GM20431 (cell line): Measurements from ENCODE around the gene HOXB5.

Source experiments
- in situ Hi-C: fragments of 300-500 bp; cut with MseI, MboI; formaldehyde crosslinking; loops from one replicate; pipeline ENCODE4 v1.15.0; 2020; ENCODE audit warnings: low sequenced_read_pairs; ENCODE audit not compliant: unreplicated experiment

The HOXB5 gene

DNA sequence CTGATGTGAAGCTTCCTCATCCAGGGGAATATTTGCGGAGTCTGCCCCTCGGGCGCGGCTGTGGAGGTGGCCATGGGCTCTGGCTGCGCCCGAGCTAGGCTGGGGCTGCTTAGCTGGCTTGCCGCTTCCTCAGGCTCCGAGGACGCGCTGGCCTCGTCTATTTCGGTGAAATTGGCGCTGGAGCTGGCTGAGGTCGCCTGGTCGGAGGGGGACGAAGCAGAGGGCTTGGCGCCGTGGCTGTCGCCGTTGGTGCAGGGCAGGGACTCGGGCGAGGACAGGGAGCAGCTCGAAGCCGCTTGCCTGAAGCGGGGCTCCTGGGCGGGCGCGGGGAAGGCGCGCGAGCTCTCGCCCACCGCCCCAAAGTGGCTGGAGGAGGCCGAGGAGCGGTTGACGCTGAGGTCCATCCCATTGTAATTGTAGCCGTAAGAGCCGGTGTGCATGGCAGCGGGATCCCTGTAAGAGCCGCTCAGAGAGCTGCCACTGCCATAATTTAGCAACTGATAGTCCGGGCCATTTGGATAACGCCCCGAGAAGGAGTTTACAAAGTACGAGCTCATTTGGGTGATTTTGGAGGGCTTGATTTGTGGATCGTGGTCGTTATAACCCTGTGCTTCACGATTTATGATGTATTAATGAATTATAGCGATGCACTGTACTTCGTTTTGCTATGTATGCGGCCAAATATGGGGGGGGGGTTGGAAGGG, at the start of gene HOXB5:
Gene HOXB5 (minus strand): TSS at position 654 of the 704 bp plus-strand sequence. CDS start 97 bp downstream, at position 557.
- in situ Hi-C loops, result no loop called here

DNA sequence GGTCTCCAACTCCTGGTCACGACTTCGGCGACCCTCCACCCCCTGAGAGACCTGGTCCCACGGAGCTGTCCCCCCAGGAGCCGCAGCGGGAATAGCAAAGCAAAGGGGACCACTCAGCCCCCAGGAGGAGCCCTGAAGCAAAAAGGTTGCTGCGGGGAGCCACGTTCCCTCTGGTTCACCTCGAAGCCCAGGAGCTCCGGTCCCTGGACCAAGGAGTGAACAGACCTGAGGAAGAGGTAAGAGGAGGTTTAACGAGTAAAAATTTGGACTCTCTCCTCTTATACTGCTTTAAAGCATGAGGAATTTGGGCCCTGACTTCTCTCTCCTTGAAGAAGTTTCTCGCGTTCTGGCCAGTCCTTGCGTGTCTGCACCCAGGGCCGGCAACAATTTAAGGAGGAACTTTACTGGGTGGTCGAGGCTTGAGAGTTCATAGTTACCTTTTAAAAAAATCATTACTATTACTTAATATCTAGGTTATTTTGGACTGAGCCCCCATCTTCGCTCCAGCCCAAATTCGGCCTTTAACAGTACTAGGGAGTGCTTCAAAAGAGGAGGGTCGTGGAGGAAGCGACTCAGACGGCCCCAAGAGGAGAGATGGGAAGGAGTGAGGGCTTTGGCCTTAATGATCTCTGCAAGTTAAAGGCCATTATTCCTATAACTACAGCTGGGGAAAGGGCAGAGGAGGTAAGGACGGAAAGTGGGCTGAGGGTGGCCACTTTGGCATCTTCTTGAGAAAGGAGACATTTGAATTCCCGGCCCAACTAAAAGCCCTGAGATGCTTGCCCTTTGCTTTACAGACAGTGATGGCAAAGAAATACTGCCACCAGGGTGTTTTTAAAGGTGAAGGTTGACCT, 49.5 kb upstream of the HOXB5 start:
- in situ Hi-C loops, result no loop called here

- in situ Hi-C loops, result no loop called here
Observed at GRCh38 chr17:48642059-48642842, 48.7 kb upstream of the HOXB5 start.

GRCh38 chr17:48641541-48642058, 48.0 kb upstream of the HOXB5 start:
- in situ Hi-C loops, result no loop called here

GRCh38 chr17:48640858-48641180, 47.2 kb upstream of the HOXB5 start:
- in situ Hi-C loops, result no loop called here

- in situ Hi-C loops, result no loop called here
Observed at GRCh38 chr17:48639982-48640857, 46.6 kb upstream of the HOXB5 start.

DNA sequence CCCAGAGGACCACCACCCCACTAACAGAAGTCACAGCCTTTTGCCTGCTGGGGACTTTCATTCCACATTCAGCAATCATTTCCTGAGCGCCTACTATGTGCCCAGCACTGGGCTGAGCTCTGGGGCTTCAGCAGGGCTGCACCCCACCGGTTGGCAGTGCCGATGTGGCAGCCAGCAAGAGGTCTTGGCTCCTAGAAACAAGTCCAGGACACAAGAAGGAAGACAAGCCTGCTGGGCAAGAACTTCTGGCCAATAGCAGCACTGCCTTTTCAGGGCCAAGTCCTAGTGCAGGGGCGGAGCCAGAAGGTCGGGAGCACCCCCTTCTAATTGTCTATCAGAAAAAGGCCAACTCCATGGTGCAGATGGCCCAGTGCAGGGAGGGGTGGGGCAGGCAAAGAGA, 45.6 kb upstream of the HOXB5 start:
- in situ Hi-C loops, result no loop called here

GRCh38 chr17:48637323-48638260, 44.0 kb upstream of the HOXB5 start:
- in situ Hi-C loops, result no loop called here

DNA sequence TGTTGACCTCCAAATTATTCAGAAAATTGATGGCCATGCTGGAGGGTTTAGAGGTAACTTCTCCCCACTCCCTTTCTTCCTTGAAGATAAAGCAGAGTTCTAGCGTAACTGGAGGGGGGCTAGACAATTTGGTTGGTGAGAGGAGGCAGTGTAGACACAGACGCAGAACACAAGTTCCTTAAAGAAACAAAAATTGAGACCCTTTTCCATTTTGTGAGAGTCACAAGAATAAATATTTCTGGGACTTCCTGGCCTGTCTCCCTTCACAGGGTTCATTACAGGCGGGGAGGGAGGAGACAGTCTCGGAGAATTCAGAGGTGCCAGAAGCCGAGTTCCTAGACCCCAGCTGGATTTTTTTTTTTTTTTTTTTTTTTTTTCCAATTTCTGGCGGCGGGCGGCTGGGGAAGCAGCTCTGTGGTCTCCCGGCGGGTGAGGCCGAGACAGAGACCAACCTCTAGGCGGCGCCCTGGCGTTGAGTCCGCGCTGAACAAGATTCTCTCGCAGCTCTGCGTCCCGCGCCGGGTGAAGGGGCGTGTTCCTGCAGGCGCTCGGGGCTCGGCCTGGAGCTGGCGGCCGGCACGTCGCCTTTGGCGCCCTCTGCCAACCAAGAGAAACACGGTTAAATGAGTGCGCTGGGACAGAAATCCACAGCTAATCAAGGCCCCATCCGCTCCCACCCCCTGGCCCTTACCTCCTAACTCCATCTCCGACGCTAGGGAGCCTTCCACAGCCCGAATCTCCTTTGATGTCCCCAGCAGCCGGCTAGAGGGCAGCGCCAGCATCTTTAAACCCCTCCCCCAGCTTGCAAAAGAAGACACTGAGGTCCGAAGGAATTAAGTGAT, 42.8 kb upstream of the HOXB5 start:
- in situ Hi-C loops, result no loop called here

GRCh38 chr17:48634493-48635208, 41.1 kb upstream of the HOXB5 start:
- in situ Hi-C loops, result no loop called here

DNA sequence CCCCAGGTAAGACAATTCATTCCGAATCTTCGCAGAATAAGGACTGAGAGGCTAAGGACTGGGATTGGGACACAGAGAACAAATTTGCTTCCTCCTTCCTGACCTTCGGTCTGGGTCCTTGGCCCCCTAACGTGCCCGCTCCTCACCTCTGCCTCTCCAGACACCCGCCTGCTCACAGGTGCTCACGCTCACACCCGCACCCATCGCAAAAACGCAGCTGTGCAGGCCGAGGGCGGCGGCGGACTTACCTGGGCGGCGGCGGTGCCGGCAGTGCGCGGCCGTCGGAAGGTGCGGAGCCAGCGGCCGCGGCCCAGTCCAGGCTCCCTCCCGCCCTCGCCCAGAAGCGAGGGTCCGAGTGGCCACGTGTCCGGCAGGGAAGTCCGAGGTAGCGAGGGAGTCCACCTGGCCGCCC, 39.7 kb upstream of the HOXB5 start:
- in situ Hi-C loops, result no loop called here

DNA sequence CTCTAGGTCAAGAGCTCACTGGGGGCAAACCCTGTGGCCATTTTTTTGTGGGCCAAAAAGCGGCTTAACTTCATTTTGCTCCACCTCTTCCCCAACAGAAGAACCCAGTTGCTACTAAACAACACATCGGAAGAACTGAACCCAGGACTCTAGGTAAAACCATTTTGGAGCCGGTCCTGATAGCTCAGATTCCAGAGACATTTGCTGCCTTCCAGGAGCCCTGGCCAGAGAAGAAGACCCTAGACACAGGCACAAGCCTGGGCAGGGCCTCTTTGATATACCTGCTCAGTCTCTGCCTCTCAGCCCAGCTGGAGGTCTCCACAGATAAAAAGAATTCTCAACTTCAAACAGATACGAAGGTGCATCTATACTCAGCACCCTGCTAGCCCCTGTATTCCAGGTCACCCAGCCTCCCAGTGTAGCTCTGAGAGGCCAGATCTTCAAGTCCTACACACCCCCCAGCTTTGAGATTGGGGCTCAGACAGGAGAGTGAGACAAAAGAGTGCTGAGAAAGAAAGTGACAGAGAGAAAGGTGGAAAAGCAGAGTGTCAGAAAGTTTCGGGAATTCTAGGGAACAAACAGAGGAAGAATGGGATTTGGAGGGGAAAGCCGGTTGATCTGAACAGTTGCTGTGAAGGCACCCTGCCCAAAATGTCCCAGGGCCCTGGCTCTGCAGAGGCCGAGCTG, 39.1 kb upstream of the HOXB5 start:
- in situ Hi-C loops, result no loop called here

GRCh38 chr17:48631693-48632578, 38.4 kb upstream of the HOXB5 start:
- in situ Hi-C loops, result no loop called here

DNA sequence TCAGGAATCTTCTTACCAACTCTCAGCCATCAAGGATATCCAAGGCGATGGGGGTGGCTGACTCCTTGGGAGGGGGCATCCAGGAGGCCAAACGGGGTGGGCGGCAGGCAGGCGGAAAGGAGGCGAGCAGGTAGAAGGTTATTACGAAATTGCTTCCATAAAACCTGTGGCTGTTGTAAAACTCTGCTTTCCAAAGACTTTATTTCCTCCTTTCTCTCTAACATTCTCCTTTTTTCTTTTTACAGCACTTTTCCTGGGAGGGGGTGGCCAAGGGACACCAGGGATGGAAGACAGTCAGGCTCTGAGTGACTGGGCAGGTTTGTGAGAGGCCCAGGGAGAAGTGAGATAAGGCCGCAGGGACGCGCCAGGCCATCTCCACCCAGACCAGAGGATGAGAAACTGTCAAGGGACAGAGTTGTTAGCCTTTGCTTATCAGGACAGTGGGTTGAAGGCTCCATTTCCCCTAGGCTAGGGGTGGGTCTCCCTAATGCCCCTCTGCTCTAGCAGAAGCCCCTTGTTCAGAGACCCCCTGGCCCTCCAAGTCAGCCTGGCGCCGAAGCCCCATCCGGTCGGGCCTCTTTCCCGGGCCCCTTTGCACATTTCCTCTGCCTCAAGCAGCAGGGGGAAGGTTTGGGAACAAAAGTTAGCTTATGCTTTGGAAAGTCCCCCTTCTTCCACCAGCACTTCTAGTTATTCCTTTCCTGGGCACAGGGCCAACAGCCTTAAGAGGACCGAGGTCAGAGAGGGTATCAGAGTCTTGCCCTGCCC, 37.5 kb upstream of the HOXB5 start:
- in situ Hi-C loops, result no loop called here
